PC-9 (cell line): ENCODE results near the gene TMCC2. TPM values are rescaled to one million over a fixed set of nuclear protein-coding genes. Genes with fewer than 3 reads are reported as not detected.

Source experiments
- BruUV-seq: library from RNA; stranded (reverse); fragments of 400-500 nt; replicated peaks from 2 replicates; lab custom pipeline; 2021; lab: Mats Ljungman, UMichigan
- CTCF ChIA-PET: fragments of 300-600 bp; sonication (Branson Sonifier 250); formaldehyde crosslinking; loops from one replicate; lab custom pipeline; 2022; ENCODE audit warnings: antibody characterized with exemption; lab: Charles Lee
- POLR2A ChIA-PET: fragments of 300-600 bp; sonication (Branson Sonifier 250); formaldehyde crosslinking; loops from one replicate; lab custom pipeline; 2022; ENCODE audit warnings: antibody characterized with exemption; ENCODE audit not compliant: unreplicated experiment; lab: Charles Lee
- DNase-seq, 2 experiments: peaks; one replicate each; pipeline versions ENCODE4 v3.0.0 to v3.0.0-alpha.2; 2015 to 2022; ENCODE audit warnings: mixed read lengths in 1 of 2
- H2AFZ ChIP-seq: fragments of 200-600 bp; sonication (generic); 2 replicates; pipeline ENCODE4 v1.8.1; 2017; ENCODE audit warnings: antibody characterized with exemption
- H3F3A ChIP-seq: fragments of 200-600 bp; sonication (generic); 2 replicates; pipeline ENCODE4 v1.8.1; 2017; ENCODE audit warnings: antibody characterized with exemption, mild to moderate bottlenecking, low read depth; ENCODE audit not compliant: insufficient read depth
- H3K27ac ChIP-seq: fragments of 200-600 bp; sonication (generic); 2 replicates; pipeline ENCODE4 v1.6.1; 2016; ENCODE audit warnings: mixed run types
- H3K27me3 ChIP-seq: fragments of 200-600 bp; sonication (generic); 2 replicates; pipeline ENCODE4 v1.6.1; 2016; ENCODE audit warnings: low read depth, mixed run types; ENCODE audit not compliant: insufficient read depth
- H3K36me3 ChIP-seq: fragments of 200-600 bp; sonication (generic); 2 replicates; pipeline ENCODE4 v1.6.1; 2016; ENCODE audit warnings: low read depth, mixed run types
- H3K4me1 ChIP-seq: fragments of 200-600 bp; sonication (generic); replicated peaks from 2 replicates; pipeline ENCODE4 v1.6.1; 2016; ENCODE audit warnings: mixed run types; ENCODE audit not compliant: insufficient read depth
- H3K4me2 ChIP-seq: fragments of 200-600 bp; sonication (generic); 2 replicates; pipeline ENCODE4 v1.6.1; 2017; ENCODE audit warnings: mixed run types
- H3K4me3 ChIP-seq: fragments of 200-600 bp; sonication (generic); 2 replicates; pipeline ENCODE4 v1.6.1; 2016; ENCODE audit warnings: mixed run types
- H3K79me2 ChIP-seq: fragments of 200-600 bp; sonication (generic); 2 replicates; pipeline ENCODE4 v1.6.1; 2017; ENCODE audit warnings: low read depth, mixed run types
- H3K9me2 ChIP-seq: fragments of 200-600 bp; sonication (generic); 2 replicates; pipeline ENCODE4 v1.8.1; 2017; ENCODE audit warnings: mild to moderate bottlenecking; ENCODE audit not compliant: insufficient read depth
- H3K9me3 ChIP-seq: fragments of 200-600 bp; sonication (generic); 2 replicates; pipeline ENCODE4 v1.8.1; 2016; ENCODE audit warnings: low read depth; ENCODE audit not compliant: insufficient read depth
- H4K20me1 ChIP-seq: fragments of 200-600 bp; sonication (generic); 2 replicates; pipeline ENCODE4 v1.8.1; 2017; ENCODE audit not compliant: insufficient read depth
- EZH2 ChIP-seq: fragments of 200-600 bp; sonication (generic); IDR thresholded peaks from 2 replicates; pipeline ENCODE4 v1.8.0; 2017; ENCODE audit warnings: antibody characterized with exemption, low read depth
- intact Hi-C: fragments of 100-400 bp; cut with micrococcal nuclease; formaldehyde crosslinking; loops from one replicate; pipeline ENCODE4 v1.10.0; 2022; ENCODE audit not compliant: unreplicated experiment
- total RNA-seq: library from RNA; stranded (reverse); gene quantifications from 2 replicates; pipeline ENCODE4 v1.2.3, GENCODE V29; 2021
- TF ChIP-seq, protein P1 (sequence below): fragments of 200-600 bp; sonication (generic); conservative IDR thresholded peaks from 2 replicates; pipeline ENCODE4 v1.6.1; 2017; ENCODE audit warnings: mixed run types, antibody characterized with exemption, mild to moderate bottlenecking, moderate library complexity

Gene TMCC2
- total RNA-seq, 1 experiment from 2014 or later, result 0.79 TPM

DNA sequence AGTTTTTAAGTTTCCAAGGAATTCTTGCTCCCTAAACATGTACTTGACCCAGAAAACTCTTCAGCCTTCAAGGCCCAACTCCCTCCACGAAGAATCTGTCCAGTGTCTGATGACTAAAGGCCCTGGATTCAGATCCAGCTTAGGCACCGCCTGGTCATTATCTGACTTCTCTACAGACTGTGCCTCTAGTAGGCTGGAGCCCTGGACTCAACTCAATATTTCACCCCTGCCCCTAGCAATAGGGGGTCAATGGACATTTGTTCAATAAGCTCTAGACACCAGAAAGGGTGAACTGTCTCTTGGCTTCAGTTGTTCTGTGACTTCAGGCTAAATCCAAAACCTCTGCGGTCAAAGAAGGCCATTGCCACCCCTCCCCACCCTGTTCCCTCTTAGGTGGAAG, 59.3 kb downstream of the TMCC2 start:
- H3K79me2 ChIP-seq, result no peaks in the 10 kb centered on the region
- intact Hi-C loops, result no loop called here
- H2AFZ ChIP-seq, result no peak overlapping the region
- no peak for DNase-seq
- peaks cover 25% of the 10 kb centered on the region for H3K4me1 ChIP-seq
- no peak overlapping the region for H3K27ac ChIP-seq
- ChIA-PET CTCF (no interaction called here), POLR2A (no interaction called here)
- H3K4me2 ChIP-seq, result no peak overlapping the region
- H3K9me3 ChIP-seq, result no peaks in the 10 kb centered on the region
- H3K4me3 ChIP-seq, result no peak overlapping the region
- BruUV-seq, result no TSS peak
- H3K9me2 ChIP-seq, result no peaks in the 10 kb centered on the region
- H4K20me1 ChIP-seq, result no peaks in the 10 kb centered on the region
- no peaks in the 10 kb centered on the region for H3K36me3 ChIP-seq
- H3K27me3 ChIP-seq, result no peaks in the 10 kb centered on the region
- peaks cover 18% of the 10 kb centered on the region; the same call in 1 of the 2 replicates for H3F3A ChIP-seq
- TF ChIP-seq, protein P1, sequence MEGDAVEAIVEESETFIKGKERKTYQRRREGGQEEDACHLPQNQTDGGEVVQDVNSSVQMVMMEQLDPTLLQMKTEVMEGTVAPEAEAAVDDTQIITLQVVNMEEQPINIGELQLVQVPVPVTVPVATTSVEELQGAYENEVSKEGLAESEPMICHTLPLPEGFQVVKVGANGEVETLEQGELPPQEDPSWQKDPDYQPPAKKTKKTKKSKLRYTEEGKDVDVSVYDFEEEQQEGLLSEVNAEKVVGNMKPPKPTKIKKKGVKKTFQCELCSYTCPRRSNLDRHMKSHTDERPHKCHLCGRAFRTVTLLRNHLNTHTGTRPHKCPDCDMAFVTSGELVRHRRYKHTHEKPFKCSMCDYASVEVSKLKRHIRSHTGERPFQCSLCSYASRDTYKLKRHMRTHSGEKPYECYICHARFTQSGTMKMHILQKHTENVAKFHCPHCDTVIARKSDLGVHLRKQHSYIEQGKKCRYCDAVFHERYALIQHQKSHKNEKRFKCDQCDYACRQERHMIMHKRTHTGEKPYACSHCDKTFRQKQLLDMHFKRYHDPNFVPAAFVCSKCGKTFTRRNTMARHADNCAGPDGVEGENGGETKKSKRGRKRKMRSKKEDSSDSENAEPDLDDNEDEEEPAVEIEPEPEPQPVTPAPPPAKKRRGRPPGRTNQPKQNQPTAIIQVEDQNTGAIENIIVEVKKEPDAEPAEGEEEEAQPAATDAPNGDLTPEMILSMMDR, result no peak
- TF ChIP-seq EZH2, result no peak

DNA sequence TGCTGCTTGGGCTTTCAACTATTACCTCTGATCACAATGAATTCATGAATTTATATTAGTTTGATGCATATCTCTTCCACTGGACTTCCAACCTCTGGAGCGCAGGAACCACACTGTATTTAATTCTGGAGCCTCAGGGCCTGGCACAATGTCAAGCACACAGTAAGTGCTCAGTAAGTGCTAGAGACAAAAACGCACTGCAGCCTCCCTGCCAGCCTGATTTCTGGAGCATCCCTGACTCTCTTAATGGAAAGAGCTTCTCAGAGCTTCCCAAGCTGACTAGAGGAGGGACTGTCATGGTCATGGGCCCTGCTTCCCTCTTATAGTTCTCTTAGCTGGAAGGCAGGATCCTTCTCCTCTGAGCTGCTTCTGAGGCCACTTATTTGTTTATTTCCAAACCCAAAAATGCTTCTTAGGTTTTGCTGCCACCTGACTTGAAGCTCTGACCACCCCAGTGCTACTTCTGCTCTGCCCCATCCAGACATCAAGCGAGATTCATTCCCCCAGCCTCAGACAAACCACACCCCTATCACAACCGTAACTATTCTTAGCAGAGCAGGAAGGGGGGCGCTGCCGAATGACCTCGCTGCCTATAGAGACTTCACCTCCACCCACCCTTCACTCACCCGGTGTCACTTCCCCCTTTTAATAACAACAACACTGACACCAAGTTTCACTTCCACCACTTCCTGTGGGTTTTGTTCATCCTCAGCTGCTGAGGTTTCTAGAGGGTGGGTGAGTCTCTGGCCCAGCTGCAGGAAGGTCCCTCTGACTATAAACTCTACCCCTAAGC, 60.2 kb downstream of the TMCC2 start:
- no peak for DNase-seq
- no peak overlapping the region for H3K4me2 ChIP-seq
- TF ChIP-seq, protein P1, result no peak
- TF ChIP-seq EZH2, result no peak
- H3K4me3 ChIP-seq, result no peak overlapping the region
- POLR2A ChIA-PET, result no interaction called here
- H3K9me2 ChIP-seq, result no peaks in the 10 kb centered on the region
- no peaks in the 10 kb centered on the region for H3K9me3 ChIP-seq
- no peak overlapping the region for H3K27ac ChIP-seq
- peaks cover 18% of the 10 kb centered on the region; the same call in 1 of the 2 replicates for H3F3A ChIP-seq
- no peaks in the 10 kb centered on the region for H3K27me3 ChIP-seq
- no peaks in the 10 kb centered on the region for H4K20me1 ChIP-seq
- intact Hi-C loops, result no loop called here
- CTCF ChIA-PET, result interaction anchor here (0.5 to 0.9 kb wide), 2 partner anchors 10 to 43 kb away, joined by 3 to 4 read pairs; no protein-coding TSS in a partner anchor
- H3K79me2 ChIP-seq, result no peaks in the 10 kb centered on the region
- peaks cover 25% of the 10 kb centered on the region for H3K4me1 ChIP-seq
- no peak overlapping the region for H2AFZ ChIP-seq
- H3K36me3 ChIP-seq, result no peaks in the 10 kb centered on the region
- no TSS peak for BruUV-seq

DNA sequence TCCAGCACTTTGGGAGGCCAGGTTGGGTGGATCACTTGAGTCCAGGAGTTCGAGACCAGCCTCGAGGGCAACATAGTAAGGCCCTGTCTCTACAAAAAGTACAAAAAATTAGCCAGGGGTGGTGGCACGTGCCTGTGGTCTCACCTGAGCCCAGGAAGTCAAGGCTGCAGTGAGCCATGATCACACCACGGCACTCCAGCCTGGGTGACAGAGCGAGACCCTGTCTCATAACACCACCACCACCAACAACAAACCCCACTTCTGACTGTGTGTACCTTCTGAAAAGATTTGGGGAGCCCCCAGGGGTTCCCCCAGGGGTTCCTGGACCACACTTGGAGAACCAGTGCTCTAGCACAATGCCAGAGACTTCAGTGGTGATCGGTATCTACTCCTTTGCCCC, 63.9 kb downstream of the TMCC2 start:
- Histone ChIP-seq H3K4me2 (no peak overlapping the region), H3K27me3 (no peaks in the 10 kb centered on the region), H4K20me1 (no peaks in the 10 kb centered on the region), H3K9me2 (no peaks in the 10 kb centered on the region), H3K4me3 (no peak overlapping the region), H3K4me1 (peaks cover 36% of the 10 kb centered on the region), H2AFZ (no peak overlapping the region), H3K27ac (no peak overlapping the region), H3K79me2 (no peaks in the 10 kb centered on the region), H3F3A (peaks cover 19% of the 10 kb centered on the region; the same call in 1 of the 2 replicates), H3K9me3 (no peaks in the 10 kb centered on the region), H3K36me3 (no peaks in the 10 kb centered on the region)
- no peak for TF ChIP-seq EZH2
- TF ChIP-seq, protein P1, result no peak
- POLR2A ChIA-PET, result no interaction called here
- no peak for DNase-seq
- intact Hi-C loops, result no loop called here
- CTCF ChIA-PET, result no interaction called here
- BruUV-seq, result no TSS peak
